Naive thymus-derived CD8-positive, alpha-beta T cell (primary cell): ENCODE measurements around the gene TBK1. TPM values are rescaled to one million over a fixed set of nuclear protein-coding genes. Genes with fewer than 3 reads are reported as not detected.

Experiments used
- ATAC-seq, 2 donors: fragments of 150-1000 bp; cut with Tn5 transposase in 1 of 2; sonication (Bioruptor Pico), chemical (Tn5 transposase) in 1 of 2; 1 replicate in 1 of 2; 2 replicates in 1 of 2; pipeline ENCODE4 v1.10.0; 2021; ENCODE audit warnings: mild to moderate bottlenecking in 2 of 2, moderate library complexity in 2 of 2
- POLR2A ChIA-PET: fragments of 350-600 bp; sonication (Branson Sonifier 250); formaldehyde crosslinking; loops from one replicate; lab custom pipeline; 2021; ENCODE audit warnings: antibody characterized with exemption; lab: Charles Lee
- DNase-seq, 10 donors: peaks; one replicate each; pipeline versions ENCODE4 v3.0.0 to v3.0.0-alpha.2; 2020 to 2022
- H3K27ac Mint-ChIP-seq, 10 donors: one replicate each; pipeline ENCODE4 v1.8.0; 2020 to 2022; ENCODE audit warnings: mild to moderate bottlenecking in 10 of 10, mixed read lengths in 10 of 10, moderate library complexity in 4 of 10, inconsistent platforms in 1 of 10
- H3K27me3 Mint-ChIP-seq, 5 donors: one replicate each; pipeline ENCODE4 v1.8.0; 2021 to 2022; ENCODE audit warnings: mixed read lengths in 5 of 5
- H3K36me3 Mint-ChIP-seq, 3 donors: one replicate each; pipeline ENCODE4 v1.8.0; 2020 to 2022; ENCODE audit warnings: mixed read lengths in 3 of 3, mild to moderate bottlenecking in 2 of 3, inconsistent platforms in 1 of 3
- H3K4me1 Mint-ChIP-seq, 4 donors: one replicate each; pipeline ENCODE4 v1.8.0; 2021 to 2022; ENCODE audit warnings: mixed read lengths in 4 of 4
- H3K4me3 Mint-ChIP-seq, 10 donors: one replicate each; pipeline ENCODE4 v1.8.0; 2020 to 2022; ENCODE audit warnings: mild to moderate bottlenecking in 10 of 10, mixed read lengths in 10 of 10, moderate library complexity in 6 of 10, inconsistent platforms in 1 of 10
- H3K9me3 Mint-ChIP-seq, 9 donors: one replicate each; pipeline ENCODE4 v1.8.0; 2020 to 2022; ENCODE audit warnings: mixed read lengths in 9 of 9, mild to moderate bottlenecking in 3 of 9, inconsistent platforms in 1 of 9, moderate library complexity in 1 of 9
- polyA plus RNA-seq, 3 donors: library from polyadenylated mRNA; unstranded; fragments of 300-500 nt; fragmentation: Illumina TruSeq; gene quantifications; one replicate each; pipeline ENCODE4 v1.2.3, GENCODE V29; 2021
- total RNA-seq, 8 experiments: library from RNA in 2 of 8; stranded (reverse) in 2 of 8; gene quantifications; one replicate each; pipeline ENCODE4 v1.2.3 and lab custom pipeline; 2021 to 2026

Gene TBK1
- total and polyA plus RNA-seq, 5 experiments from 2014 or later = 6.1 to 15.2 (median 9.7) TPM

DNA sequence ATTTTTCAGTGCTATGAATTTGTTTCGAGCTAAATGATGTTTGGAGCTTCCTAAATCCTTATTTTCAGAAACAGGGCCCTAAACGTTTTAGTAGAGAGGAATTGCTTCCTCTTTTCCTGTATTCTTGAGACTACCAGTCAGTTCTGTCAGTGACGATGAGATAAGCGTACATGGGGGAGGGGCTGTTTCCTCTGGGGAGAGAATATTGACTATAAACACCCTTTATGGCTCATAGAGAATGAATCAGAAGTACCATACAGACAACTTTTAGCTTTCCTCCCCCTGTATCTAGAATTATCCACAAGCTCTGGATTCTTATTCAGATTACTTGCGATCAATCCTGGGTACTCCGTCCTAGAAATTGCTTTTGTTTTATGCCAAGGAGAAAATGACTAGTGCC lies 5.1 kb downstream of the TBK1 start:
- Mint-ChIP-seq H3K4me3 (peak overlapping the region in 1 of 10 donors; percentile 25), H3K36me3 (peaks cover 0 to 4% (median 2%) of the 10 kb centered on the region in 3 donors), H3K27me3 (no peaks in the 10 kb centered on the region), H3K4me1 (peaks cover 23 to 51% (median 40%) of the 10 kb centered on the region in 4 donors), H3K27ac (peak overlapping the region in 7 of 10 donors; percentile 35 to 98 (median 66)), H3K9me3 (no peaks in the 10 kb centered on the region)
- DNase-seq (no peak), ATAC-seq (no peak)
- POLR2A ChIA-PET = no interaction called here

DNA sequence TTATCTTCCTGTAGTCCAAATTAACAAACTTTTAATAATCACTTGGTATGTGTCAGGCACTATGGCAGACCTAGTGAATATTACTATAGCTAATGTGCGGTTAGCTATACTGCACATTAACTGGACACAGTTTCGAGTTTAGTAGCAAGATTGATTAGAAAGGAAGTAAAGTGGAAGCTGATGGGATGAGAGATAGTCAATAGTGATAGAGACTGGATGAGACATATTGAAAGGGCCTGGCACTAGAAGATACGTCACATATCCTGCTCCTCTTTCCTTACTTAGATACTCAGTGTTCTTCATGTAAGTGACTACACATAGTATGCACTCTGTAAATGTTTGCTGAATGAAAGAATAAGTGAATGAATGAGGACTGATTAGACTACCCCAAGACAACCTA lies 5.5 kb downstream of the TBK1 start:
- peaks cover 0 to 4% (median 2%) of the 10 kb centered on the region in 3 donors for H3K36me3 Mint-ChIP-seq
- POLR2A ChIA-PET = no interaction called here
- no peaks in the 10 kb centered on the region for H3K27me3 Mint-ChIP-seq
- DNase-seq (no peak), ATAC-seq (no peak)
- peak overlapping the region in 6 of 10 donors; percentile 35 to 98 (median 72) for H3K27ac Mint-ChIP-seq
- no peak overlapping the region for H3K4me3 Mint-ChIP-seq
- H3K9me3 Mint-ChIP-seq = no peaks in the 10 kb centered on the region
- peaks cover 23 to 50% (median 40%) of the 10 kb centered on the region in 4 donors for H3K4me1 Mint-ChIP-seq

DNA sequence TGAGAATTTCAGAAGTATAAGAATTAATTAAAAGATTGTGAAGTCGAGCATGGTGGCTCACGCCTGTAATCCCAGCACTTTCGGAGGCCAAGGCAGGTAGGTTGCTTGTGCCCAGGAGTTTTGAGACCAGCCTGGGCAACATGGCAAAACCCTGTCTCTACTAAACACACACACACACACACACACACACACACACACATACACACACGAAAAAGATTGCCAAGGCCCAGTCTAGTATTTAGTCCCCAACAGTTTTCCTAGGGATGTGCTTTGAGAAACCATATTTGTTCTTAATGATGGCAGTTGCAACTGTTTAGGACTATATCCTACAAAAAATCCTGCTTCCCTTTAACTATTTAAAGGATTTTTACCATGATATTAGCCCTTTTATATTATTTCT lies 6.0 kb downstream of the TBK1 start:
- Mint-ChIP-seq H3K27ac (peak overlapping the region in 4 of 10 donors; percentile 60 to 98 (median 78)), H3K36me3 (peaks cover 0 to 6% (median 2%) of the 10 kb centered on the region in 3 donors), H3K4me3 (no peak overlapping the region), H3K9me3 (no peaks in the 10 kb centered on the region), H3K4me1 (peaks cover 20 to 45% (median 36%) of the 10 kb centered on the region in 4 donors), H3K27me3 (no peaks in the 10 kb centered on the region)
- DNase-seq = no peak
- POLR2A ChIA-PET = no interaction called here
- ATAC-seq = no peak

DNA sequence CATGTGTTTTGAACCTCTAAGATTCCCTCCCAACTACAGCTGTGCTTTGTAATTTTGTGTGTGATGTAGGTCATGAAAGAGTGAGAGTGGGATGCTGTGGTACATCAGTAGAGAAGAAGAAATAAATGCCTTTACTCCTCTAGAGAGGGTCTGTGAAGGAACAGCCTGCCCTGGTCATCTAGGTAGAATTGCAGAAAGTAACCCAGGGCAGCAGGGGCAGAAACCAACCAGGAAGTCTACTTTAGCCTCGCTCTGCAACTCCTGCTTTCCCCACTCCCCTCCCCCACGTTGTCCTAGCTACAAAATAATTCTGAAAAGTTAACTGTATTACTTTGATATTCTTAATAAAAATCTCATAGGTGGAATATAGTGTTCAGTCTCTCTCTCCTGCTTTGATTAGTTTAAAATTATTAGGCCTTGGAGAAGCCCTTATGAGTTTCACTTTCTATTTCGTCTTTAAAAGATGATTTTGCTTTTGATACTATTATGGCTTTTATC lies 7.5 kb downstream of the TBK1 start:
- peak; percentile 45 to 62 for ATAC-seq
- POLR2A ChIA-PET = interaction anchor here (0.6 kb wide), 1 partner anchor 217 kb away, joined by 5 read pairs; no protein-coding TSS in a partner anchor
- Mint-ChIP-seq H3K36me3 (peaks cover 0 to 15% (median 4%) of the 10 kb centered on the region in 3 donors), H3K4me1 (peaks cover 17 to 38% (median 29%) of the 10 kb centered on the region in 4 donors), H3K9me3 (no peaks in the 10 kb centered on the region), H3K4me3 (peak overlapping the region; percentile 65 to 90 (median 84)), H3K27ac (peak overlapping the region; percentile 85 to 98 (median 95)), H3K27me3 (no peaks in the 10 kb centered on the region)
- DNase-seq = peak in 2 of 10 donors; percentile 28 to 32

DNA sequence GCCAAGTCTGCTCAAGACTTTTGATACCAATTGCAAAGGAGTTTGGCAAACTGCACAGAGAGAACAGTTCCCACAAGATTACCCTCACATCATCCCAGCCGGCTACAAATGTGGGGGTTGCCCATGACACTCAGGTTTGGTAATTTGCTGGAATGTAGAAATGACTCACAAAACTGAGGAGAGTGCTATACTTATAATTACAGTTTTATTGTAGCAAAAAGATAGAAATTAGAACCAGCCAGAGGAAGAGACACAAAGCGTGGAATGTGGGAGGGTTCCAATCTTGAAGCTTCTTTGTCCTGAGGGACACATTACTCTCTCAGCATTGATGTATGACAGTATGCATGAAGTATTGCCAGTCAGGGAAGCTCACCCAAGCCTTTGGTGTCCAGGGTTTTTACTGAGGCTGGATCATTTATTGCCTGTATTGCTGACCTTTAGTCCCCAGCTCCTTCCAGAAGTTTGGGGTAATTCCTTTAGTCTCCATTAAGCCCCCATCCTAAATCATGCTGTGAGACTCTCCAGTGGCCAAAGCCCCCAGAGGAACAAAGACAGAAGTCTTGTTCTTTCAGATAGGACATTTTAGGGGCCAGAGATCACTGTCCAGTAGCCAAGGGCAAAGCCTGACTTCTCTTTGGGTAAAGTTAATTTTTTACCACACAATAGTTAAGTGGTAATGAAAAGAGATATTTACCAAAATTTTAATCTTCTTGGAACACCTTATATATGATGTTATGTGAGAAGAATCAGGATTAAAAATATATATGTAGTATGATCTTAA lies 9.9 kb downstream of the TBK1 start:
- no peak overlapping the region for H3K4me3 Mint-ChIP-seq
- H3K36me3 Mint-ChIP-seq = peaks cover 0 to 37% (median 12%) of the 10 kb centered on the region in 3 donors
- no peak for DNase-seq
- H3K27me3 Mint-ChIP-seq = no peaks in the 10 kb centered on the region
- peak overlapping the region in 1 of 10 donors; percentile 25 for H3K27ac Mint-ChIP-seq
- ATAC-seq = no peak
- peaks cover 12 to 27% (median 19%) of the 10 kb centered on the region in 4 donors for H3K4me1 Mint-ChIP-seq
- POLR2A ChIA-PET = no interaction called here
- no peaks in the 10 kb centered on the region for H3K9me3 Mint-ChIP-seq

DNA sequence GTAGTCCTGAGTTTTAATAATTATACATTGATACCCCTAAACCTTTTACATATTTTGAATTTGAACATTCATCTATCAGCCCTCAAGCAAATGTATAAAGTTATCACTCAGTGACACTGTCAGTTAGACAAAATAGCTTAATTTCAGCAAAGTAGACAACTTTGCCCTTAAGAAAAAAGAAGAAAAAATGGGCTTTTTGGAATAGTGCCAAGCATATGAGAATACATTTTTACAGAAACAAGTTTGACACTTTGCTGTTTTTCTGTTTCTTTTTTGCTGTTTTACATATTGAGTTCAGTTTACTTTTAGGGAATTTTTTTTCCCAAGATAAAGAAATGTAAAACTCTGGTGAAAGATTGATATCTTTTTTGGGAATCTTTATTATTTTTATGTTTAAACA lies 14.3 kb downstream of the TBK1 start:
- no peak for DNase-seq
- POLR2A ChIA-PET = no interaction called here
- Mint-ChIP-seq H3K27ac (peak overlapping the region in 1 of 10 donors; percentile 41), H3K9me3 (no peaks in the 10 kb centered on the region), H3K36me3 (peaks cover 0 to 63% (median 10%) of the 10 kb centered on the region in 3 donors), H3K4me1 (peaks cover 0 to 2% (median under 1%) of the 10 kb centered on the region in 4 donors), H3K4me3 (no peak overlapping the region), H3K27me3 (no peaks in the 10 kb centered on the region)
- no peak for ATAC-seq

DNA sequence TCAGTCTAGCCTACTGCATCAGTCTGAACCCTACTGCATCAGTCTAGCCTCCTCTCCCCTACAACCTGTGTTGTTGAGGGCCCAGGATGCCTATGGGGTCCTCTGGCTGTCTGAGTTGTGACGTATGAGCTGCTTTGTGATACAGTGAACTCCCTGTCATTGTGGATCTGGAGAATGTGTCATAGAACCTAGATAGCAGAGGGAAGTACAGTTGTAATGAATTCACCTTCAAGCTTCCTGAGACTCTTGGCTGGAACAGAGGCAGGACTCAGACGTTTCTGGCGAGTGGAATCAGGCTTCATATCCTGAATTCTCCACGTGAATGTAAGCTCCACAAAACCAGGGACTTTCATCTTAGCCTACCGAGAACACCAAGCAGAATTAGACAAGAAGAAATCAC lies 17.0 kb downstream of the TBK1 start:
- Mint-ChIP-seq H3K9me3 (no peaks in the 10 kb centered on the region), H3K4me1 (peaks cover 0 to 2% (median 0%) of the 10 kb centered on the region in 4 donors), H3K4me3 (no peak overlapping the region), H3K27me3 (no peaks in the 10 kb centered on the region), H3K27ac (peak overlapping the region in 2 of 10 donors; percentile 55 to 64), H3K36me3 (peaks cover 0 to 72% (median 10%) of the 10 kb centered on the region in 3 donors)
- no peak for DNase-seq
- POLR2A ChIA-PET = interaction anchor here (1.1 kb wide), 1 partner anchor 14 kb away, joined by 3 read pairs; no protein-coding TSS in a partner anchor
- ATAC-seq = no peak

DNA sequence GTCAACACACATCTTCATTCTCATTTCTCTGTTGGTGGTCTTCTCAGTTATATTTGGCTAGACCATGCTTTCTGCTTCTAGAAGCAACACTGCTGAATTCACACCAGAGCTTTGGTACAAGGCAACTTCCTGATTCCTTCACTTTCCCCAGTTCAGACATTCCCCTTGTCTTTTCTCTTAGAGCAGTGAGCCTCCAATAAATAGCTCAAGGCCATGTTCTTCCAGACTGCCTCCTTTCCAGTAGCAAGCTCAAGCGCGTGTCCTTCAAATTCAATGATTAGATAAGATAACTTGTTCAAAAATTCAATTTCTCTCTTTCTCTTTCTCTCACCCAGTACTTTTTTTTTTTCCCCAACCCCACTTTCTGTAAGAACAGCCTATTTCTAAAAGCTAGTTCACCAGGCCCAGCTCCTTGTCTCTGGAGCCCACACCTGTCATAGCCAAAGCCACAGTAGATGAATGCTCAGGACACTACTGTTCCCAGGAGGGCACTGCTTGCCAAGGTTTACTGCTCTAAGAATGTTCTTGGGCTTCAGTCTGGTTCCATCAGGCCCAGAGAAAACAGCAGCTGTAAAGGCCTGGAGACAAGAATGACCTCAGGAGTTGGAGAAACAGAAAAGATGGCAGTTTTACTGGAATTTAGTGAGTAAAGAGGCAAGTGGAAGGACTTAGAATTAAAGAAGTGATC lies 17.7 kb downstream of the TBK1 start:
- Mint-ChIP-seq H3K36me3 (peaks cover 0 to 70% (median 10%) of the 10 kb centered on the region in 3 donors), H3K9me3 (no peaks in the 10 kb centered on the region)
- POLR2A ChIA-PET = interaction anchor here (1.1 kb wide), 1 partner anchor 15 kb away, joined by 3 read pairs; no protein-coding TSS in a partner anchor

DNA sequence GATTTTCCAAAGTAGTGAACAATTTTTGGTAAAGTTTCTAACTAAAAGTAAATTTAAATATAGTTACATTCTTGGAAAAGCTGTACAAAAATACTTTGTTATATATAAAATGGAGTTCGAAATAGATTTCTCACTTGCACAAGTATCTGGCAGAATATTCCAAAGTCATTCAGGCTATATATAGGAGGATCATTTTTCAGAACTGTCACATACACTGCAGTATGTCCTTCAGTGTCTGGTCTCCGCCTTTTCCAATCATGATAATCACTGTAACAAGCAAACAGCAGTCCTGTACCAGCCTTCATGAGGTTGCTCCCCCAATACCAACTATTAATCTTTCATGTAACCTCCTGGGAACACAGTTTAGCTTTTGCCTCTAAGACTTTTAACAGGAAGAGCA lies 18.6 kb downstream of the TBK1 start:
- no peaks in the 10 kb centered on the region for H3K27me3 Mint-ChIP-seq
- H3K27ac Mint-ChIP-seq = peak overlapping the region in 3 of 10 donors; percentile 6 to 31 (median 10)
- peaks cover 0 to 5% (median 0%) of the 10 kb centered on the region in 9 donors for H3K9me3 Mint-ChIP-seq
- POLR2A ChIA-PET = no interaction called here
- DNase-seq = no peak
- H3K4me3 Mint-ChIP-seq = no peak overlapping the region
- peaks cover 5 to 69% (median 15%) of the 10 kb centered on the region in 3 donors for H3K36me3 Mint-ChIP-seq
- no peak for ATAC-seq
- H3K4me1 Mint-ChIP-seq = peaks cover 0 to 2% (median 0%) of the 10 kb centered on the region in 4 donors

More for the DNA sequence above, 17.7 kb downstream of the TBK1 start:
- peaks cover 0 to 2% (median 0%) of the 10 kb centered on the region in 4 donors for H3K4me1 Mint-ChIP-seq
- peak overlapping the region in 3 of 10 donors; percentile 2 to 61 (median 3) for H3K27ac Mint-ChIP-seq
- no peak overlapping the region for H3K4me3 Mint-ChIP-seq
- no peaks in the 10 kb centered on the region for H3K27me3 Mint-ChIP-seq
- no peak for ATAC-seq
- DNase-seq = no peak

DNA sequence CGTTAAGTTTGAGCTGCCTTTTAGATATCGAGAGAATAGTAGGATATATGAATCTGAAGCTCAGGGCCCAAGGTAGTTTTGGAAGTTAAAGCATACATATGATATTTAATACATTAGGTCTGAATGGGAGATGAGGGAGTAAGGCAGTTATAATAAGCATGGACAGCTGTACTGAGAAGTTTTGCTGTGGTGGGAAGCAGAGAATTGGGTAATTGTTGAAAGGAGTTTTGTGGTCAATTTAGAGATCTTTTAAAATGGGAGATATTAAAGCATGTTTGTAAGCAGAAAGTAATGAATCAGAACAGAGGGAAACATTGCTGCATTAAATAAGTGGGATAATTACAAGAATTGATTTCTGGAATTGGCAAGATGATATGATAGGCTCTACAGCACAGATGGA lies 21.3 kb downstream of the TBK1 start:
- Mint-ChIP-seq H3K36me3 (peaks cover 15 to 73% (median 29%) of the 10 kb centered on the region in 3 donors), H3K27me3 (no peaks in the 10 kb centered on the region), H3K4me1 (peaks cover 0 to 5% (median 0%) of the 10 kb centered on the region in 4 donors), H3K9me3 (peaks cover 0 to 21% (median 7%) of the 10 kb centered on the region in 9 donors), H3K4me3 (no peak overlapping the region), H3K27ac (peak overlapping the region in 2 of 10 donors; percentile 1 to 31)
- DNase-seq = no peak
- POLR2A ChIA-PET = no interaction called here
- ATAC-seq = no peak

DNA sequence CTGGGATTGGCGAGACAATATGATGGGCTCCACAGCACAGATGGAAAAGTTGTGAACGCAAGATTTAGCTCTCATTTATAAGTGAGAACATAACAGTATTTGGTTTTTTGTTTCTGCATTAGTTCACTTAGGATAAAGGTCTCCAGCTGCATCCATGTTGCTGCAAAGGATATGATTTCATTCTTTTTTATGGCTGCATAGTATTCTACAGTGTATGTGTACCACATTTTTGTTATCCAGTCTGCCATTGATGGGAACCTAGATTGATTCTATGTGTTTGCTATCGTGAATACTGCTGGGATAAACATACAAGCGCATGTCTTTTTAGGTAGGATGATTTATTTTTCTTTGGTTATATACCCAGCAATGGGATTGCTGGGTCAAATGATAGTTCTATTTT lies 23.6 kb downstream of the TBK1 start:
- no peak overlapping the region for H3K27ac Mint-ChIP-seq
- no peak for DNase-seq
- H3K36me3 Mint-ChIP-seq = peaks cover 15 to 64% (median 34%) of the 10 kb centered on the region in 3 donors
- POLR2A ChIA-PET = no interaction called here
- H3K4me1 Mint-ChIP-seq = peaks cover 0 to 3% (median 1%) of the 10 kb centered on the region in 4 donors
- H3K27me3 Mint-ChIP-seq = no peaks in the 10 kb centered on the region
- peaks cover 0 to 21% (median 7%) of the 10 kb centered on the region in 9 donors for H3K9me3 Mint-ChIP-seq
- H3K4me3 Mint-ChIP-seq = no peak overlapping the region
- ATAC-seq = no peak

DNA sequence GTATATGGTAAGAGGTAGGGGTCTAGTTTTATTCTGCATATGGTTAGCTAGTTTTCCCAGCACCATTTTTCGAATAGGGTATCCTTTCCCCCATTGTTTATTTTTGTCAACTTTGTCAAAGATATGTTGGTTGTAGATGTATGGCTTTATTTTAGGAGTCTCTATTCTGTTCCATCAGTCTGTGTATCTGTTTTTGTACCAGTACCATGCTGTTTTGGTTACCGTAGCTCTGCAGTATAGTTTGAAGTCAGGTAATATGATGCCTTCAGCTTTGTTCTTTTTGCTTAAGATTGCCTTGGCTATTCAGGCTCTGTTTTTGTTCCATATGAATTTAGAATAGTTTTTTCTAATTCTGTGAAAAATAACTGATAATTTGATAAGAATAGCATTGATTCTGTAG lies 24.9 kb downstream of the TBK1 start:
- H3K27me3 Mint-ChIP-seq = no peaks in the 10 kb centered on the region
- H3K4me1 Mint-ChIP-seq = peaks cover 0 to 3% (median 1%) of the 10 kb centered on the region in 4 donors
- no peak for DNase-seq
- H3K9me3 Mint-ChIP-seq = peaks cover 0 to 21% (median 7%) of the 10 kb centered on the region in 9 donors
- H3K36me3 Mint-ChIP-seq = peaks cover 15 to 59% (median 35%) of the 10 kb centered on the region in 3 donors
- no peak overlapping the region for H3K27ac Mint-ChIP-seq
- POLR2A ChIA-PET = no interaction called here
- H3K4me3 Mint-ChIP-seq = no peak overlapping the region
- no peak for ATAC-seq
